ENCODE measurements around the gene SPATA4.

GRCh38 chr4:176153124-176153523, 42.3 kb downstream of the SPATA4 start:
- TF ChIP-seq CTCF (IDR thresholded peaks at IDR 0.05; ENCODE audit: poor library complexity) (no peak), EZH2 (IDR thresholded peaks at IDR 0.05; ENCODE audit: borderline replicate concordance) (no peak), EZH2phosphoT487 (IDR thresholded peaks at IDR 0.05; ENCODE audit: low read depth, severe bottlenecking, unreplicated experiment) (no peak)

Measured in hepatocyte (in vitro differentiated cells).